ENCODE measurements around the gene CACNA1H. TPM values are rescaled to one million over a fixed set of nuclear protein-coding genes. Genes with fewer than 3 reads are reported as not detected.

CACNA1H gene
- under 1 TPM; 0.26 to 0.61 TPM for total RNA-seq

DNA sequence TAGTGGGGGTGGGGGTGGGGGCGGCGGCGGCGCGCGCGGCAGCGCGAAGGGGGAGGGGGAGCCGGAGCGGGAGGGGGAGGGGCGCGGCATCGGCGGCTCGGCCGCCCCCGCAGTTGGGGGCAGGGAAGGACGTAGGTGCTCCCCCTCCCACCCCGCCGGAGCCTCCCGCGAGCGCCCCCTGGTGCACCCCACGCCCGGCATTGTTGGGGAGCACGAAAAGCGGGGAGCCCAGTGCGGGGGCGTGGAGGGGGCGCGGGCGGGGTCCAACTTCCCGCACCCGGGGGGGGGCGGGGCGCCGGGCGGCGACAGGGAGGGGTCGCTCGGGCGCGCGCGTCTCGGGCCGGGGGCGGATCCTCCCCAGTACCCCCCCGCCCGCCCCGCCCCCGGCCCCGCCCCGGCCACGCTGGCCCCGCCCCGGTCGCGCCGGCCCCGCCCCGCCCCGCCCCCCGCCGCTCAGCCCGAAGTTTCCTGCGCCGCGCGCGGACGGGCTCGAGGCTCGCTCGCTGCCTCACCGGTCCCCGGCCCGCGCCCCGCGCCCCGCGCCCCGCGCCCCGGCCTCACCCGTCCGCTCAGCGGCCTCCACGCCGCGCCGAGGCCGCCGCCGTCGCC lies at the start of gene CACNA1H:
CACNA1H (plus strand) TSS at position 456 of the 609 bp plus-strand sequence. CDS start 632 bp downstream, outside the sequence.
- no peaks in the 10 kb centered on the region for H3K36me3 Mint-ChIP-seq
- no peak within 1 kb of the TSS for H3K27ac Mint-ChIP-seq
- peak within 1 kb of the TSS; percentile 53 for H3K4me3 Mint-ChIP-seq
- CTCF ChIA-PET = no interaction called here
- DNase-seq = peak; percentile 63
- intact Hi-C loops (cut with micrococcal nuclease) = no loop called here
- POLR2A ChIA-PET = no interaction called here
- H3K9me3 Mint-ChIP-seq = no peaks in the 10 kb centered on the region
- peaks cover 3% of the 10 kb centered on the region for H3K4me1 Mint-ChIP-seq (ENCODE audit: low read depth)
- H3K27me3 Mint-ChIP-seq = peaks cover 13% of the 10 kb centered on the region

DNA sequence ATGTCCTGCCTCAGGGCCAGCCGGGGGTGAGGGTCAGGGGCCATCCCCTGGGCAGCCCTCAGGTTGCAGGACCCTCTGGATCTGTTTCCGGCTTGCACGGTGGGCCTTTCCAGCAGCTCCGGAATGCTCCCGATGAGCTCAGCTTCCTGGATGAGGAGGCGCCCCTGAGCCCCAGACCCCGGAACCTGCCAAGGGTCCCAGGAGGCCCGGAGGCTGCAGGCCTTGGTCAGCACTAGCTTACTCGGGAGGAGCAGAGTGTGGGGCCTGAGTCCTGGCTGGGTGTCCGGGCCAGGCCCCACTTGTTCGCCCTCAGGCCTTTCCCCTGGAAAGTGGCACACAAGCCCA lies 49.3 kb upstream of the CACNA1H start:
- ChIA-PET CTCF (interaction anchor here (0.7 to 1.0 kb wide), 6 partner anchors 10 to 391 kb away, joined by 3 to 7 read pairs (median 3); no protein-coding TSS in a partner anchor), POLR2A (no interaction called here)
- H3K27me3 Mint-ChIP-seq = peaks cover 2% of the 10 kb centered on the region
- intact Hi-C loops (cut with micrococcal nuclease) = no loop called here
- no peaks in the 10 kb centered on the region for H3K36me3 Mint-ChIP-seq
- H3K27ac Mint-ChIP-seq = no peak overlapping the region
- no peak for DNase-seq
- no peak overlapping the region for H3K4me3 Mint-ChIP-seq
- H3K4me1 Mint-ChIP-seq (ENCODE audit: low read depth) = no peaks in the 10 kb centered on the region
- H3K9me3 Mint-ChIP-seq = no peaks in the 10 kb centered on the region

- intact Hi-C loops (cut with micrococcal nuclease) = loop anchor here (1.0 kb wide), 1 partner anchor 88 kb away; no protein-coding TSS in a partner anchor
- no peak overlapping the region for H3K4me3 Mint-ChIP-seq
- H3K9me3 Mint-ChIP-seq = no peaks in the 10 kb centered on the region
- DNase-seq = peak; percentile 53
- no peaks in the 10 kb centered on the region for H3K4me1 Mint-ChIP-seq (ENCODE audit: low read depth)
- ChIA-PET POLR2A (no interaction called here), CTCF (interaction anchor here (0.9 to 1.1 kb wide), 2 partner anchors 88 to 99 kb away, joined by 3 read pairs; no protein-coding TSS in a partner anchor)
- peaks cover 5% of the 10 kb centered on the region for H3K27me3 Mint-ChIP-seq
- H3K36me3 Mint-ChIP-seq = no peaks in the 10 kb centered on the region
- H3K27ac Mint-ChIP-seq = no peak overlapping the region
These were observed 46.9 kb upstream of the CACNA1H start for GRCh38 chr16:1105888-1106620.

- Mint-ChIP-seq H3K27ac (no peak overlapping the region), H3K4me3 (no peak overlapping the region), H3K36me3 (no peaks in the 10 kb centered on the region), H3K4me1 (ENCODE audit: low read depth) (no peaks in the 10 kb centered on the region), H3K9me3 (no peaks in the 10 kb centered on the region), H3K27me3 (peaks cover 5% of the 10 kb centered on the region)
- no peak for DNase-seq
- intact Hi-C loops (cut with micrococcal nuclease) = loop anchor here (1.0 kb wide), 1 partner anchor 88 kb away; no protein-coding TSS in a partner anchor
- ChIA-PET CTCF (interaction anchor here (1.1 kb wide), 1 partner anchor 88 kb away, joined by 3 read pairs; no protein-coding TSS in a partner anchor), POLR2A (no interaction called here)
These were observed 46.2 kb upstream of the CACNA1H start for GRCh38 chr16:1106659-1107058.

GRCh38 chr16:1107141-1107540 lies 45.8 kb upstream of the CACNA1H start:
- Mint-ChIP-seq H3K9me3 (no peaks in the 10 kb centered on the region), H3K27ac (no peak overlapping the region), H3K36me3 (no peaks in the 10 kb centered on the region), H3K4me1 (ENCODE audit: low read depth) (no peaks in the 10 kb centered on the region), H3K4me3 (no peak overlapping the region), H3K27me3 (peaks cover 5% of the 10 kb centered on the region)
- DNase-seq = no peak
- ChIA-PET POLR2A (no interaction called here), CTCF (no interaction called here)
- intact Hi-C loops (cut with micrococcal nuclease) = no loop called here

DNA sequence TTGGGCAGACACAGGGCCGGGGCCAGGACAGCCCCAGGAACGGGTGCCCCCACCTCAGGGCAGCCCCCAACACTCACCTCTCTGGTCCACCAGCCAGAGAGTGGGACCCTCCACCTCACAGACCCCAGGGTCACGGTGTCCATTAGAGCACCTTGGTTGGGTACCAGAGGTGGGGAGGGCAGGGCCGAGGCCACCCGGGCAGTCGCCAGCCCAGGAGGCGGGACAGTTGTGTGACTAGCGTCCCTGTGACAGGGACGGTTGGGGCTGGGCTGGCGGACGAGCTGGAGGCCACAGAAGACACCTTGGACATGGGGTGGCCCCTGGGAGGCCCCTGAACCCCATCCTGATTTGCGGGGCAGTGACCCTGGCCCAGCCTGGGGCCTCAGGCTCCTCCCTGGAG lies 45.2 kb upstream of the CACNA1H start:
- Mint-ChIP-seq H3K9me3 (no peaks in the 10 kb centered on the region), H3K36me3 (no peaks in the 10 kb centered on the region), H3K4me1 (ENCODE audit: low read depth) (no peaks in the 10 kb centered on the region), H3K27ac (no peak overlapping the region), H3K4me3 (no peak overlapping the region), H3K27me3 (peaks cover 5% of the 10 kb centered on the region)
- no peak for DNase-seq
- ChIA-PET CTCF (no interaction called here), POLR2A (no interaction called here)
- intact Hi-C loops (cut with micrococcal nuclease) = no loop called here

DNA sequence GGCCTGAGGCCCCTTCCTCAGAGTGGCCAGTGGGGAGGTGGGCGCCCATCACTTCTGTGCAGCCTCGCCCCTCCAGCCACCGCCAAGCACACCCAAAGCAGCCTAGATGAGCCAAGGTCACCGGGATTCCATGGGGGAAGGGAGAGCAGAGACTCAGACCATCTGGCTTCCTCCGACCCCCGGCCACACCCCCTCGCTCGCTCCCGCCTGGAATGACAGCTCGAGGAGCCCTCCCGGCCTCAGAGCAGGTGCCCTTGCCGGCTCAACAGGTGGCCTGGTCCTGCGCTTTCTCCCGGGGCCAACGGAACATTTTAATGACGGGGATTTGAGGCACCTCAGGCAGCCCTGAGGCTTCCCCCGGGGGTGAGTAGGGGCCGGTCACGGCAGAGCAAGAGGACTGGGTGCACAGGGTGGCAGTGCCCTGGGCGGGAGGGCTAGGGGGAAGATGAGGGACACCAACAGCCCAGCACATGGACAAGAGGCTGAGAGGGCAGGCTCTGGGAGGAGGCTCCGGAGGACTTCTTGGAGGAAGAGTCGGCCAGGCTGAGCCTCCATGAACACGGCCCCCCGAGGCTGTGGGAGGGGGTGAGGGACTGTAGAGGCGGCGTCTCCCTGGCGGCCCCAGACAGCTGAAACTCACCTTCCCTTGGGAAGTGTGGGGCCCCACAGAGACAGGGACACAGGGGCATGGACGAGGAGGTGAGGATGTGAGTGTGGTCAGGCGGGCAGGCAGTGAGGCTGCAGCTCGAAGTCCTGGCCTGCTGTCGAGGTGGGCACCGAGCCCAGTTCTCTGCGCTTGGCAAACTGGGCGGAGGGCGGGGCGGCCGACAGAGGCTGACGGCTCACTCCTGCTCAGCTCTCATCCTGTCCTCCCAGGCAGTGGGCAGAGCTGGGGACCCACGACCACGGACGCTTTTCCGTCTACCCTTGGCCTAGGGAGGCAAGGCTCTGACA lies 44.3 kb upstream of the CACNA1H start:
- H3K4me3 Mint-ChIP-seq = no peak overlapping the region
- peaks cover 5% of the 10 kb centered on the region for H3K27me3 Mint-ChIP-seq
- ChIA-PET POLR2A (no interaction called here), CTCF (no interaction called here)
- intact Hi-C loops (cut with micrococcal nuclease) = no loop called here
- no peaks in the 10 kb centered on the region for H3K36me3 Mint-ChIP-seq
- no peak overlapping the region for H3K27ac Mint-ChIP-seq
- H3K4me1 Mint-ChIP-seq (ENCODE audit: low read depth) = no peaks in the 10 kb centered on the region
- H3K9me3 Mint-ChIP-seq = no peaks in the 10 kb centered on the region
- no peak for DNase-seq

DNA sequence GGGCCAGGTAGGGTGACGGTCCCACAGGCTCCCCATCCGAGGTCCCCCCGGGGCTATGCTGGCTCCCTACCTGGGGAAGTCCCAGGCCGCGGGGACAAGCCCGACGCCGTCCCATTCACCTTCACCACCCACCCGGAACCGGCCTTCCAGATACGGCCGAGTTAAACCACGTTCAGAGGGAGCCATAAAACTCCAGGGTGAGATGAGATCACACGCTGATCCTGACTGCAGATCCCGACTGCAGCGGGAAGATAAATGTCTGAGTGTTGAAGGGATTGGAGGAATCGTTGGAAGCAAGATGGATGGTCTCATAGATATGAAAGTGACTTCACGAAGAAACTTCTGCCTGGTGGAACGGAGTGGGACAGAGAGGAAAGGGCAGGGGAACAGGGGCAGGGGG lies 43.3 kb upstream of the CACNA1H start:
- H3K36me3 Mint-ChIP-seq = no peaks in the 10 kb centered on the region
- ChIA-PET POLR2A (no interaction called here), CTCF (no interaction called here)
- no peak overlapping the region for H3K4me3 Mint-ChIP-seq
- H3K4me1 Mint-ChIP-seq (ENCODE audit: low read depth) = no peaks in the 10 kb centered on the region
- intact Hi-C loops (cut with micrococcal nuclease) = no loop called here
- DNase-seq = no peak
- H3K27ac Mint-ChIP-seq = no peak overlapping the region
- peaks cover 6% of the 10 kb centered on the region for H3K27me3 Mint-ChIP-seq
- no peaks in the 10 kb centered on the region for H3K9me3 Mint-ChIP-seq

GRCh38 chr16:1112506-1113184 lies 40.3 kb upstream of the CACNA1H start:
- H3K9me3 Mint-ChIP-seq = no peaks in the 10 kb centered on the region
- ChIA-PET CTCF (interaction anchor here (1.4 kb wide), 1 partner anchor 9 kb away, joined by 3 read pairs; no protein-coding TSS in a partner anchor), POLR2A (interaction anchor here (0.5 kb wide), 1 partner anchor 24 kb away, joined by 3 read pairs; no protein-coding TSS in a partner anchor)
- H3K4me1 Mint-ChIP-seq (ENCODE audit: low read depth) = no peaks in the 10 kb centered on the region
- DNase-seq = no peak
- no peak overlapping the region for H3K4me3 Mint-ChIP-seq
- intact Hi-C loops (cut with micrococcal nuclease) = no loop called here
- H3K27me3 Mint-ChIP-seq = peaks cover 5% of the 10 kb centered on the region
- no peak overlapping the region for H3K27ac Mint-ChIP-seq
- H3K36me3 Mint-ChIP-seq = no peaks in the 10 kb centered on the region

DNA sequence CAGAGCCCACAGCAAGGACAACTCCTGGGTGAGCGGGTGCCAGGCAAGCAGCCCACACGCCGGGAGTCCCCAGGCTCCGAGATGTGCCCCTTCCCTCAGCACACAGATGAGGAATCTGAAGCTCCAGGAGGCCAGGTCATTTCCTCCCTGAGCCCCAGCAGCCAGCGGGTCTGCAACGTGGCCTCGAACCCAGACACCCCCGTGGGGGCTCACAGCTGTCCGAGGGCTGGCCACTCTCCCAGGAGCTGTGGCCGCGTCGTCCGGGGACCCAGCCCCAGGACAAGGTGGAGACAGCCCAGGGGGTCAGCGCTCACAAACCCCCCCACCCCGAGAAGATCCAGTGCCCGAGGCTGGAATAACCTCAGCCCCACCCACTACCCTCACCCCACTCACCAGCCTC lies 39.4 kb upstream of the CACNA1H start:
- intact Hi-C loops (cut with micrococcal nuclease) = no loop called here
- Mint-ChIP-seq H3K36me3 (no peaks in the 10 kb centered on the region), H3K4me1 (ENCODE audit: low read depth) (no peaks in the 10 kb centered on the region), H3K4me3 (no peak overlapping the region), H3K27me3 (peaks cover 5% of the 10 kb centered on the region), H3K27ac (no peak overlapping the region), H3K9me3 (no peaks in the 10 kb centered on the region)
- ChIA-PET POLR2A (no interaction called here), CTCF (interaction anchor here (1.4 kb wide), 1 partner anchor 10 kb away, joined by 3 read pairs; no protein-coding TSS in a partner anchor)
- DNase-seq = no peak

DNA sequence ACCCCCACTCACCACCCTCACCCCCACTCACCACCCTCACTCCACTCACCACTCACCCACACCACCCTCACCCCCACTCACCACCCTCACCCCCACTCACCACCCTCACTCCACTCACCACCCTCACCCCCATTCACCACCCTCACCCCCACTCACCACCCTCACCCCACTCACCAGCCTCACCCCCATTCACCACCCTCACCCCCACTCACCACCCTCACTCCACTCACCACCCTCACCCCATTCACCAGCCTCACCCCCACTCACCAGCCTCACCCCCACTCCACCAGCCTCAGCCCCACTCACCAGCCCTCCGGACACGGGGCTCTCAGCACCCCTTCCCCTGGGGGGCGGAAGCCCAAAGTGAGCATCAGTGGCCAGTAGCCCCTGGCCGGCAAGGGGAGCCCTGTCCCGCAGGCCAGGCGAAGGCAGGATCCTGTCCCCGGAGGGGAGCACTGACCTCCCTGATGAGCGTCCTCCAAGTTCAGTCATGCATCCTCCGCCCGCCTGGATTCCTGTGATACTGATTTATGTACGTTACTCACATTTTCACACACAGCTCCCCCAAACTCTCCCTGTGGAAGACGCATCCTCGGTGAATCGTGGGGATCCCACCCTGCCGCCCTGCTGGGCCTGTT lies 38.9 kb upstream of the CACNA1H start:
- H3K27me3 Mint-ChIP-seq = peaks cover 5% of the 10 kb centered on the region
- CTCF ChIA-PET = interaction anchor here (1.4 kb wide), 1 partner anchor 11 kb away, joined by 3 read pairs; no protein-coding TSS in a partner anchor
- intact Hi-C loops (cut with micrococcal nuclease) = no loop called here
- no peak overlapping the region for H3K4me3 Mint-ChIP-seq
- H3K27ac Mint-ChIP-seq = no peak overlapping the region
- no peaks in the 10 kb centered on the region for H3K4me1 Mint-ChIP-seq (ENCODE audit: low read depth)
- no peak for DNase-seq
- POLR2A ChIA-PET = no interaction called here
- H3K36me3 Mint-ChIP-seq = no peaks in the 10 kb centered on the region
- no peaks in the 10 kb centered on the region for H3K9me3 Mint-ChIP-seq
